Stimulated activated CD8-positive, alpha-beta memory T cell treated with anti-CD3 and anti-CD28 coated beads, Interleukin-4, amount 100 ng/mL, for 24 hours (primary cell): ENCODE results near the gene KLF8.

ENCODE experiments used
- DNase-seq: peaks from one replicate; pipeline ENCODE4 v3.0.0-alpha.2; 2020; ENCODE audit warnings: low read depth

The KLF8 gene

DNA sequence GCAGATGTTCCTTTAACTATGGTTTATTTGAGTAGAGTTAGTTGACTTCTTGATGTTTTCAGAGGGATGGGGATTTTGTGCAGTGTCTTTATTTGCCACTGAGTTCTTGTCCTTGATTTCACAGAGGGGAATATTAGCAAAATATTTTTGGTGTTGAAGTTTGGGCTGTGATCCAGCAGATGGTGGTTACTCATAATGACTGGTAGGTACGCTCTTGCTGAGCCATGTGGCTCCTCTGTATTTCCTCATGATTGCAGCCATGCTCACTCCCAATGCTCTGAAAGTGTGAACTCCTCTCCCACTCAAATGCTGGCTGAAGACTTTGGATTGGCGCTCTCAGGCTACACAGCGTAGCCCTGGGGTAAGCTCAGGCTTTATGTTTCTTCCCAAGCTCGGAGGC is 77.7 kb downstream of the KLF8 start:
- DNase-seq: no peak

DNA sequence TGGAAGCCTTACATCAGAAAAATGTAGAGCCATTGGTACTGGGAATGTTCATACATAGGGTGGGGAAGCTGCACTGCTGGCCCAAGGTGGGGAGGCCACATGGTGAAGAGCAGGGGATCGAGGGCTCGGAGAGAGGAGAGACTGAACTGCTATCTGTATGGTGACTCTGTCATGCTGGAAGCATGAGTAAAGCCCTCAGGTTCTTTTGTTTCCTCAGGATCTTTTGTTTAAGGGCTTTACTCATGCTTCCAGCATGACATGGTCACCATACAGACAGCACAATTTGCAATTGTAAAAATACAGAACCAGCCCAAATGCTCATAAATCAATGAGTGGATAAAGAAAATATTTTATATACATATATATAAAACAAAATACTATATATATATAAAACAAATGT is 78.4 kb downstream of the KLF8 start:
- no peak for DNase-seq

GRCh38 chrX:56313308-56313707 is 81.2 kb downstream of the KLF8 start:
- no peak for DNase-seq

GRCh38 chrX:56314334-56314733 is 82.2 kb downstream of the KLF8 start:
- no peak for DNase-seq

GRCh38 chrX:56318076-56318475 is 85.9 kb downstream of the KLF8 start:
- DNase-seq: no peak

GRCh38 chrX:56319165-56319564 is 87.0 kb downstream of the KLF8 start:
- DNase-seq: no peak
